ENCODE measurements around the gene TMEM198. TPM values are rescaled to one million over a fixed set of nuclear protein-coding genes. Genes with fewer than 3 reads are reported as not detected.

TMEM198 gene
- total RNA-seq, 1 donor, result 2.6 TPM

GRCh38 chr2:219497495-219498279, 46.1 kb upstream of the TMEM198 start:
- peak; percentile 87 for DNase-seq (ENCODE audit: low read depth)
- H3K4me3 ChIP-seq (ENCODE audit: low read depth, low read length), result peak overlapping the region; percentile 69
- TF ChIP-seq CTCF (IDR thresholded peaks at IDR 0.05; ENCODE audit: insufficient read depth, low read depth, low read length), result no peak

GRCh38 chr2:219498280-219499057, 45.4 kb upstream of the TMEM198 start, which contains the start of gene GMPPA:
Gene GMPPA (plus strand): TSS chr2:219498891. CDS start chr2:219499976, 1,085 bp downstream.
- H3K4me3 ChIP-seq (ENCODE audit: low read depth, low read length), result peak within 1 kb of the TSS; percentile 69
- peak; percentile 12 for TF ChIP-seq CTCF (IDR thresholded peaks at IDR 0.05; ENCODE audit: insufficient read depth, low read depth, low read length)
- DNase-seq (ENCODE audit: low read depth), result peak; percentile 100

- peak overlapping the region; percentile 69 for H3K4me3 ChIP-seq (ENCODE audit: low read depth, low read length)
- DNase-seq (ENCODE audit: low read depth), result no peak
- no peak for TF ChIP-seq CTCF (IDR thresholded peaks at IDR 0.05; ENCODE audit: insufficient read depth, low read depth, low read length)
Measured at GRCh38 chr2:219499058-219499307, 44.8 kb upstream of the TMEM198 start.

- TF ChIP-seq CTCF (IDR thresholded peaks at IDR 0.05; ENCODE audit: insufficient read depth, low read depth, low read length), result no peak
- DNase-seq (ENCODE audit: low read depth), result no peak
Measured at GRCh38 chr2:219499555-219499954, 44.3 kb upstream of the TMEM198 start.

GRCh38 chr2:219500135-219500534, 43.7 kb upstream of the TMEM198 start:
- peak overlapping the region; percentile 69 for H3K4me3 ChIP-seq (ENCODE audit: low read depth, low read length)
- DNase-seq (ENCODE audit: low read depth), result peak; percentile 34
- peak; percentile 39 for TF ChIP-seq CTCF (IDR thresholded peaks at IDR 0.05; ENCODE audit: insufficient read depth, low read depth, low read length)

More at GRCh38 chr2:219499555-219499954, 44.3 kb upstream of the TMEM198 start:
- peak overlapping the region; percentile 69 for H3K4me3 ChIP-seq (ENCODE audit: low read depth, low read length)

- DNase-seq (ENCODE audit: low read depth), result no peak
Measured at GRCh38 chr2:219501849-219502248, 42.0 kb upstream of the TMEM198 start.

More at GRCh38 chr2:219501849-219502248, 42.0 kb upstream of the TMEM198 start:
- no peak overlapping the region for H3K4me3 ChIP-seq (ENCODE audit: low read depth, low read length)
- no peak for TF ChIP-seq CTCF (IDR thresholded peaks at IDR 0.05; ENCODE audit: insufficient read depth, low read depth, low read length)
